H1 (cell line): ENCODE measurements around the gene PCDHB6. TPM values are rescaled to one million over a fixed set of nuclear protein-coding genes. Genes with fewer than 3 reads are reported as not detected.

Experiments used
- CTCF ChIA-PET: fragments of 300-600 bp; sonication (Branson Sonifier 250); formaldehyde crosslinking; loops from one replicate; lab custom pipeline; 2021; ENCODE audit not compliant: partially characterized antibody; lab: Charles Lee
- POLR2A ChIA-PET: fragments of 300-600 bp; sonication (Branson Sonifier 250); formaldehyde crosslinking; loops from one replicate; lab custom pipeline; 2021; ENCODE audit warnings: inconsistent platforms; ENCODE audit not compliant: partially characterized antibody; lab: Charles Lee
- DNase-seq, 2 experiments: peaks; one replicate each; pipeline versions ENCODE4 v3.0.0 to v3.0.0-alpha.2; 2010 to 2022; ENCODE audit warnings: low spot score in 2 of 2, low read depth in 1 of 2, mixed read lengths in 1 of 2
- FAIRE-seq: peaks from 2 replicates; lab custom pipeline; 2011; peaks lifted over from hg19 to GRCh38; lab: Jason Lieb, UNC
- H2AFZ ChIP-seq: 2 replicates; pipeline ENCODE4 v1.8.1; 2012; ENCODE audit warnings: low read length, inconsistent platforms
- H2AK5ac ChIP-seq: 2 replicates; pipeline ENCODE4 v1.6.1; 2013; ENCODE audit warnings: low read depth, low read length
- H2BK120ac ChIP-seq: replicated peaks from 2 replicates; pipeline ENCODE3; 2013; ENCODE audit warnings: low read depth, low read length, inconsistent platforms
- H2BK12ac ChIP-seq: 2 replicates; pipeline ENCODE4 v1.6.1; 2013; ENCODE audit warnings: low read depth, low read length
- H2BK15ac ChIP-seq: 2 replicates; pipeline ENCODE4 v1.6.1; 2013; ENCODE audit warnings: low read length
- H2BK20ac ChIP-seq: 2 replicates; pipeline ENCODE4 v1.6.1; 2013; ENCODE audit warnings: low read length
- H2BK5ac ChIP-seq: 2 replicates; pipeline ENCODE4 v1.6.1; 2013; ENCODE audit warnings: low read depth, low read length
- H3K14ac ChIP-seq: 2 replicates; pipeline ENCODE4 v1.6.1; 2013; ENCODE audit warnings: inconsistent platforms; ENCODE audit not compliant: insufficient read length
- H3K18ac ChIP-seq: 2 replicates; pipeline ENCODE4 v1.6.1; 2013; ENCODE audit warnings: low read length; ENCODE audit errors: extremely low read depth
- H3K23ac ChIP-seq: 2 replicates; pipeline ENCODE4 v1.6.1; 2013; ENCODE audit warnings: inconsistent platforms; ENCODE audit not compliant: insufficient read length
- H3K23me2 ChIP-seq: 2 replicates; pipeline ENCODE4 v1.6.1; 2013; ENCODE audit warnings: low read depth, low read length
- H3K27ac ChIP-seq: 2 replicates; pipeline ENCODE4 v1.6.1; 2011; ENCODE audit warnings: low read depth, low read length, inconsistent platforms
- H3K27me3 ChIP-seq, 4 experiments: replicated peaks in 1 of 4; 1 replicate in 1 of 4; 2 replicates in 3 of 4; pipeline versions ENCODE4 v1.6.1 to v1.8.1; 2011 to 2013; ENCODE audit warnings: low read length in 3 of 4, mild to moderate bottlenecking in 3 of 4, inconsistent platforms in 2 of 4, mixed read lengths in 2 of 4, moderate library complexity in 1 of 4; ENCODE audit not compliant: control insufficient read depth in 3 of 4, insufficient read depth in 3 of 4; ENCODE audit errors: extremely low read depth in 1 of 4
- H3K36me3 ChIP-seq, 4 experiments: 2 replicates each; pipeline versions ENCODE4 v1.6.1 to v1.8.1; 2011 to 2013; ENCODE audit warnings: mild to moderate bottlenecking in 4 of 4, low read length in 3 of 4, moderate library complexity in 2 of 4, control low read depth in 1 of 4, inconsistent platforms in 1 of 4; ENCODE audit not compliant: insufficient read depth in 4 of 4, control insufficient read depth in 2 of 4
- H3K4ac ChIP-seq: replicated peaks from 2 replicates; pipeline ENCODE3; 2013; ENCODE audit warnings: low read length, low read depth, mixed read lengths, inconsistent platforms; ENCODE audit not compliant: insufficient read length
- H3K4me1 ChIP-seq, 4 experiments: replicated peaks in 1 of 4; 1 replicate in 1 of 4; 2 replicates in 3 of 4; pipeline versions ENCODE4 v1.6.1 to v1.8.1; 2011 to 2013; ENCODE audit warnings: low read length in 3 of 4, inconsistent platforms in 2 of 4, mixed read lengths in 1 of 4; ENCODE audit not compliant: insufficient read depth in 4 of 4, control insufficient read depth in 3 of 4
- H3K4me2 ChIP-seq, 2 experiments: 2 replicates each; pipeline versions ENCODE4 v1.6.1 to v1.8.1; 2011 to 2013; ENCODE audit warnings: low read depth in 2 of 2, low read length in 2 of 2, control low read depth in 1 of 2, inconsistent platforms in 1 of 2, mild to moderate bottlenecking in 1 of 2; ENCODE audit not compliant: insufficient read depth in 1 of 2
- H3K4me3 ChIP-seq, 4 experiments: fragments of 200-600, 300-600 bp in 1 of 4; sonication (generic), shearing (Covaris generic), sonication (Bioruptor Twin) in 1 of 4; 2 replicates each; pipeline versions ENCODE4 v1.5.1 to v1.8.1; 2011 to 2016; ENCODE audit warnings: low read length in 4 of 4, low read depth in 3 of 4, control low read depth in 2 of 4, inconsistent platforms in 2 of 4, mild to moderate bottlenecking in 2 of 4, mixed read lengths in 1 of 4, moderate library complexity in 1 of 4; ENCODE audit not compliant: insufficient read depth in 2 of 4; ENCODE audit errors: extremely low read depth in 1 of 4
- H3K56ac ChIP-seq: replicated peaks from 2 replicates; pipeline ENCODE3; 2013; ENCODE audit warnings: low read depth, mild to moderate bottlenecking, mixed read lengths, low read length, inconsistent platforms; ENCODE audit not compliant: insufficient read length
- H3K79me1 ChIP-seq: 2 replicates; pipeline ENCODE4 v1.6.1; 2013; ENCODE audit warnings: low read depth, low read length, control low read depth
- H3K79me2 ChIP-seq, 2 experiments: 2 replicates each; pipeline versions ENCODE4 v1.6.1 to v1.8.1; 2012 to 2013; ENCODE audit warnings: low read length in 2 of 2, mild to moderate bottlenecking in 2 of 2, inconsistent platforms in 1 of 2; ENCODE audit not compliant: insufficient read depth in 2 of 2, control insufficient read depth in 1 of 2
- H3K9ac ChIP-seq, 4 experiments: replicated peaks in 1 of 4; 1 replicate in 1 of 4; 2 replicates in 3 of 4; pipeline versions ENCODE4 v1.6.1 to v1.8.1; 2011 to 2013; ENCODE audit warnings: low read depth in 3 of 4, low read length in 3 of 4, control low read depth in 2 of 4, mild to moderate bottlenecking in 2 of 4, moderate library complexity in 2 of 4, inconsistent platforms in 1 of 4; ENCODE audit errors: extremely low read depth in 1 of 4
- H3K9me3 ChIP-seq, 2 experiments: 2 replicates each; pipeline versions ENCODE4 v1.6.1 to v1.8.1; 2012 to 2013; ENCODE audit warnings: mild to moderate bottlenecking in 2 of 2, moderate library complexity in 2 of 2, control low read depth in 1 of 2, inconsistent platforms in 1 of 2, low read depth in 1 of 2, low read length in 1 of 2, mixed read lengths in 1 of 2; ENCODE audit not compliant: insufficient read depth in 2 of 2
- H4K20me1 ChIP-seq, 2 experiments: replicated peaks in 1 of 2; 2 replicates each; pipeline versions ENCODE3 to v1.8.1; 2011 to 2013; ENCODE audit warnings: inconsistent platforms in 2 of 2, low read length in 2 of 2, mild to moderate bottlenecking in 1 of 2; ENCODE audit not compliant: insufficient read depth in 2 of 2, control insufficient read depth in 1 of 2
- H4K5ac ChIP-seq: 2 replicates; pipeline ENCODE4 v1.6.1; 2013; ENCODE audit warnings: low read length, low read depth, mixed read lengths, inconsistent platforms; ENCODE audit not compliant: insufficient read length
- H4K8ac ChIP-seq: 2 replicates; pipeline ENCODE4 v1.8.0; 2013; ENCODE audit warnings: mild to moderate bottlenecking, moderate library complexity, low read length, inconsistent platforms; ENCODE audit not compliant: insufficient read depth; ENCODE audit errors: extremely low read depth
- H4K91ac ChIP-seq: replicated peaks from 2 replicates; pipeline ENCODE3; 2013; ENCODE audit warnings: low read length, mixed read lengths, inconsistent platforms; ENCODE audit not compliant: insufficient read length
- BACH1 ChIP-seq: IDR thresholded peaks from 2 replicates; pipeline ENCODE4 v1.6.1; 2012; ENCODE audit warnings: low read length, improper control_type of control experiment
- JUN ChIP-seq: IDR thresholded peaks from 2 replicates; pipeline ENCODE4 v1.6.1; 2011; ENCODE audit warnings: low read depth, mild to moderate bottlenecking, improper control_type of control experiment, low read length
- JUND ChIP-seq: IDR thresholded peaks from 2 replicates; pipeline ENCODE4 v1.6.1; 2011; ENCODE audit warnings: mild to moderate bottlenecking, improper control_type of control experiment, low read length
- MAX ChIP-seq: IDR thresholded peaks from 2 replicates; pipeline ENCODE4 v1.6.1; 2012; ENCODE audit warnings: inconsistent platforms
- PHF8 ChIP-seq: fragments of 200-600 bp; sonication (generic); conservative IDR thresholded peaks from 2 replicates; pipeline ENCODE4 v1.7.1; 2012; ENCODE audit warnings: low read depth, mild to moderate bottlenecking, inconsistent platforms, low read length, moderate library complexity
- RAD21 ChIP-seq, 2 experiments: IDR thresholded peaks in 1 of 2; conservative IDR thresholded peaks in 1 of 2; 2 replicates each; pipeline ENCODE4 v1.6.1; 2011; ENCODE audit warnings: low read depth in 2 of 2, low read length in 2 of 2, improper control_type of control experiment in 1 of 2, inconsistent platforms in 1 of 2, mild to moderate bottlenecking in 1 of 2, moderate library complexity in 1 of 2
- RBBP5 ChIP-seq: IDR thresholded peaks from 2 replicates; pipeline ENCODE4 v1.7.1; 2012; ENCODE audit warnings: low read depth, mild to moderate bottlenecking, inconsistent platforms, low read length, moderate library complexity, borderline replicate concordance
- SIN3A ChIP-seq, 2 experiments: IDR thresholded peaks in 1 of 2; conservative IDR thresholded peaks in 1 of 2; 2 replicates each; pipeline ENCODE4 v1.6.1; 2011 to 2012; ENCODE audit warnings: low read length in 2 of 2, improper control_type of control experiment in 1 of 2, low read depth in 1 of 2, mild to moderate bottlenecking in 1 of 2
- SP2 ChIP-seq: IDR thresholded peaks from 2 replicates; pipeline ENCODE4 v1.6.1; 2012; ENCODE audit warnings: mild to moderate bottlenecking, low read length, inconsistent platforms
- SRF ChIP-seq: IDR thresholded peaks from 2 replicates; pipeline ENCODE4 v1.6.1; 2011; ENCODE audit warnings: mild to moderate bottlenecking, low read depth, low read length, moderate library complexity
- WGBS, 2 experiments: shearing (Covaris generic) in 1 of 2; methylation state at CpG; one replicate each; pipeline versions ENCODE4 v1.1.6 to v1.1.7; 2013 to 2015; ENCODE audit warnings: low lambda C conversion rate in 2 of 2, mixed read lengths in 2 of 2, inconsistent platforms in 1 of 2, low coverage in 1 of 2, missing lambda C conversion rate in 1 of 2; ENCODE audit not compliant: insufficient replicate concordance in 2 of 2, insufficient coverage in 1 of 2, insufficient read length in 1 of 2; ENCODE audit errors: extremely low coverage in 1 of 2, missing lambda C conversion rate in 1 of 2; 5-methylcytosine and 5-hydroxymethylcytosine counted together
- polyA plus RNA-seq, 7 experiments: library from polyadenylated mRNA; depleted of rRNA in 3 of 7; stranded (reverse) in 5 of 7; unstranded in 2 of 7; fragments of >200 nt in 5 of 7; fragments of 200-250 nt in 2 of 7; gene quantifications; 1 replicate in 5 of 7; 2 replicates in 1 of 7; 4 replicates in 1 of 7; pipeline versions ENCODE4 v1.2.1 to v1.2.3, GENCODE V29; 2011 to 2013; ENCODE audit warnings: missing spikeins in 2 of 7, mixed read lengths in 2 of 7
- total RNA-seq: library from RNA; stranded (reverse); fragmentation: NEBNext Ultra II Directional; extraction: Animal tissue kit (Norgen Biotek cat#: 25700); gene quantifications from 2 replicates; pipeline ENCODE4 v1.2.1, GENCODE V29; 2021

Gene PCDHB6
- total and polyA plus RNA-seq, 2 of the 8 experiments (the other 6 are each of a cell fraction or from before 2014, with no cell fraction given) = 0.28 to 0.29 TPM

DNA sequence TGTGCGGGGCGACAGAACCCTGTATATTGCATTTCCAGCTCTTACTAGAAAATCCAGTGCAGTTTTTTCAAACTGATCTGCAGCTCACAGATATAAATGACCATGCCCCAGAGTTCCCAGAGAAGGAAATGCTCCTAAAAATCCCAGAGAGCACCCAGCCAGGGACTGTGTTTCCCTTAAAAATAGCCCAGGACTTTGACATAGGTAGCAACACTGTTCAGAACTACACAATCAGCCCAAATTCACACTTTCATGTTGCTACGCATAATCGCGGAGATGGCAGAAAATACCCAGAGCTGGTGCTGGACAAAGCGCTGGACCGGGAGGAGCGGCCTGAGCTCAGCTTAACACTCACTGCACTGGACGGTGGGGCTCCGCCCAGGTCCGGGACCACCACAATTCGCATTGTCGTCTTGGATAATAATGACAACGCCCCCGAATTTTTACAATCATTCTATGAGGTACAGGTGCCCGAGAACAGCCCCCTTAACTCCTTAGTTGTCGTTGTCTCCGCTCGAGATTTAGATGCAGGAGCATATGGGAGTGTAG, 14.1 kb upstream of the PCDHB6 start:
- Histone ChIP-seq H3K79me2 (no peaks in the 10 kb centered on the region), H3K4me2 (peak overlapping the region; percentile 56 to 67), H3K4ac (no peak overlapping the region), H3K14ac (no peak overlapping the region), H4K20me1 (no peaks in the 10 kb centered on the region), H3K9me3 (peaks cover 20 to 31% of the 10 kb centered on the region in 2 experiments), H3K36me3 (peaks cover 0 to 12% (median 3%) of the 10 kb centered on the region in 4 experiments; a peak in 3 of 8 replicates), H2BK12ac (no peak overlapping the region), H2BK15ac (no peak overlapping the region), H2BK120ac (no peak overlapping the region), H2AK5ac (peak overlapping the region; percentile 40; the same call in 1 of the 2 replicates), H4K8ac (no peak overlapping the region), H2BK20ac (no peak overlapping the region), H4K5ac (no peak overlapping the region), H3K27ac (peak overlapping the region; percentile 70; the same call in 1 of the 2 replicates), H3K18ac (peak overlapping the region; percentile 55; the same call in 1 of the 2 replicates), H3K27me3 (no peaks in the 10 kb centered on the region), H4K91ac (no peak overlapping the region), H2BK5ac (no peak overlapping the region), H3K4me1 (no peaks in the 10 kb centered on the region), H3K79me1 (no peaks in the 10 kb centered on the region), H2AFZ (no peak overlapping the region), H3K23ac (no peak overlapping the region), H3K23me2 (0 out of 2 replicates have a peak, but pooled peaks cover 2% of the 10 kb centered on the region), H3K4me3 (peak overlapping the region; percentile 60 to 98 (median 64)), H3K9ac (peak overlapping the region in 3 of 4 experiments; percentile 80 to 98 (median 84); a peak in 4 of 7 replicates), H3K56ac (no peak overlapping the region)
- 78% methylated on average over 19 of the region's 19 CpGs; no CpG with 5 or more reads in 1 of the 2 experiments for WGBS, 2 experiments
- FAIRE-seq = no peak
- DNase-seq = no peak
- ChIA-PET POLR2A (interaction anchor here (0.7 to 1.8 kb wide), 10 partner anchors 8 to 138 kb away, joined by 3 to 11 read pairs (median 4); partner anchors contain the start of genes PCDHB10, PCDHB16, PCDHB2 and PCDHB4), CTCF (interaction anchor here (0.6 to 2.4 kb wide), 46 partner anchors 8 to 428 kb away, joined by 3 to 29 read pairs (median 5); partner anchors contain the start of genes PCDHB10, PCDHB11, PCDHB12 and PCDHB14)
- TF ChIP-seq SRF = no peak
- TF ChIP-seq RBBP5 = no peak
- no peak for TF ChIP-seq JUN
- TF ChIP-seq SP2 = no peak
- TF ChIP-seq JUND = no peak
- no peak for TF ChIP-seq BACH1
- no peak for TF ChIP-seq SIN3A (conservative IDR thresholded peaks at IDR 0.05 in 1 of 2, IDR thresholded peaks at IDR 0.05 in 1 of 2; ENCODE audit: low read depth in 1 of 2, low read length in 2 of 2)
- TF ChIP-seq RAD21 (IDR thresholded peaks at IDR 0.05 in 1 of 2, conservative IDR thresholded peaks at IDR 0.05 in 1 of 2; ENCODE audit: low read depth in 2 of 2, low read length in 2 of 2) = no peak
- TF ChIP-seq PHF8 = no peak
- no peak for TF ChIP-seq MAX
